Liver (tissue), 9 donors: Measurements from ENCODE around the gene ANKRD49. TPM values are rescaled to one million over a fixed set of nuclear protein-coding genes. Genes with fewer than 3 reads are reported as not detected.

ENCODE experiments used
- DNase-seq: peaks from one replicate; pipeline ENCODE4 v3.0.0-alpha.2; 2017; ENCODE audit warnings: low spot score
- H3K27ac ChIP-seq, 2 donors: one replicate each; pipeline ENCODE4 v1.7.0; 2013; ENCODE audit warnings: inconsistent platforms in 2 of 2, low read length in 2 of 2, control low read depth in 1 of 2, low read depth in 1 of 2, mild to moderate bottlenecking in 1 of 2
- H3K27me3 ChIP-seq, 4 donors: one replicate each; pipeline versions ENCODE4 v1.6.1 to v1.7.0; 2013; ENCODE audit warnings: low read length in 3 of 4, inconsistent platforms in 1 of 4, mild to moderate bottlenecking in 1 of 4, moderate library complexity in 1 of 4; ENCODE audit not compliant: control insufficient read depth in 4 of 4, insufficient read depth in 4 of 4
- H3K36me3 ChIP-seq, 4 donors: one replicate each; pipeline versions ENCODE4 v1.6.1 to v1.7.0; 2013; ENCODE audit warnings: low read length in 3 of 4, mild to moderate bottlenecking in 3 of 4, low read depth in 1 of 4, moderate library complexity in 1 of 4; ENCODE audit not compliant: control insufficient read depth in 4 of 4, insufficient read depth in 3 of 4
- H3K4me1 ChIP-seq, 4 donors: one replicate each; pipeline versions ENCODE4 v1.6.1 to v1.7.0; 2013; ENCODE audit warnings: low read length in 3 of 4, mild to moderate bottlenecking in 3 of 4, moderate library complexity in 1 of 4; ENCODE audit not compliant: control insufficient read depth in 4 of 4, insufficient read depth in 4 of 4
- H3K4me3 ChIP-seq, 3 donors: one replicate each; pipeline versions ENCODE4 v1.6.1 to v1.7.0; 2013; ENCODE audit warnings: low read length in 3 of 3, control low read depth in 1 of 3, low read depth in 1 of 3, mild to moderate bottlenecking in 1 of 3
- H3K9ac ChIP-seq, 2 donors: one replicate each; pipeline ENCODE4 v1.7.0; 2013; ENCODE audit warnings: low read length in 2 of 2, mild to moderate bottlenecking in 2 of 2, moderate library complexity in 2 of 2, control low read depth in 1 of 2, low read depth in 1 of 2
- H3K9me3 ChIP-seq, 4 donors: one replicate each; pipeline versions ENCODE4 v1.6.1 to v1.7.0; 2013; ENCODE audit warnings: low read length in 3 of 4; ENCODE audit not compliant: control insufficient read depth in 4 of 4
- CTCF ChIP-seq: fragments of 150-350 bp; IDR thresholded peaks from 2 replicates; pipeline ENCODE4 v1.5.1; 2017; ENCODE audit warnings: improper control_type of control experiment, low read depth, low read length; ENCODE audit not compliant: missing input control
- EGR1 ChIP-seq, 2 donors: IDR thresholded peaks; 2 replicates each; pipeline ENCODE4 v1.6.1; 2016 to 2018; ENCODE audit warnings: antibody characterized with exemption in 2 of 2, low read depth in 2 of 2
- FOXA1 ChIP-seq: IDR thresholded peaks from 2 replicates; pipeline ENCODE4 v1.6.1; 2016; ENCODE audit warnings: antibody characterized with exemption
- FOXA2 ChIP-seq: IDR thresholded peaks from 2 replicates; pipeline ENCODE4 v1.6.1; 2016; ENCODE audit warnings: antibody characterized with exemption
- GABPA ChIP-seq, 2 donors: IDR thresholded peaks in 1 of 2; conservative IDR thresholded peaks in 1 of 2; 2 replicates each; pipeline ENCODE4 v1.6.1; 2016; ENCODE audit warnings: antibody characterized with exemption in 2 of 2, mild to moderate bottlenecking in 1 of 2, moderate library complexity in 1 of 2
- HNF4A ChIP-seq, 2 donors: conservative IDR thresholded peaks; 2 replicates each; pipeline ENCODE4 v1.6.1; 2016; ENCODE audit warnings: antibody characterized with exemption in 2 of 2, mild to moderate bottlenecking in 2 of 2
- HNF4G ChIP-seq: IDR thresholded peaks from 2 replicates; pipeline ENCODE4 v1.6.1; 2016; ENCODE audit warnings: antibody characterized with exemption
- NR2F2 ChIP-seq: IDR thresholded peaks from 2 replicates; pipeline ENCODE4 v1.6.1; 2016; ENCODE audit warnings: antibody characterized with exemption
- RAD21 ChIP-seq, 2 donors: IDR thresholded peaks; 2 replicates each; pipeline ENCODE4 v1.6.1; 2016; ENCODE audit warnings: antibody characterized with exemption in 2 of 2, mild to moderate bottlenecking in 2 of 2
- RXRA ChIP-seq, 2 donors: IDR thresholded peaks; 2 replicates each; pipeline ENCODE4 v1.6.1; 2017 to 2018; ENCODE audit warnings: antibody characterized with exemption in 2 of 2, mild to moderate bottlenecking in 1 of 2
- SP1 ChIP-seq: IDR thresholded peaks from 2 replicates; pipeline ENCODE4 v1.6.1; 2018; ENCODE audit warnings: antibody characterized with exemption, mild to moderate bottlenecking
- TAF1 ChIP-seq: conservative IDR thresholded peaks from 2 replicates; pipeline ENCODE4 v1.6.1; 2016; ENCODE audit warnings: antibody characterized with exemption, mild to moderate bottlenecking
- YY1 ChIP-seq: IDR thresholded peaks from 2 replicates; pipeline ENCODE4 v1.6.1; 2016; ENCODE audit warnings: antibody characterized with exemption, mild to moderate bottlenecking
- ZBTB33 ChIP-seq: IDR thresholded peaks from 2 replicates; pipeline ENCODE4 v1.6.1; 2016; ENCODE audit warnings: antibody characterized with exemption
- WGBS: extraction: QIAGEN DNeasy Blood & Tissue Kit; methylation state at CpG from one replicate; pipeline ENCODE4 v1.1.7; 2013; 5-methylcytosine and 5-hydroxymethylcytosine counted together
- polyA plus RNA-seq, 2 donors: library from polyadenylated mRNA; stranded (reverse) in 1 of 2; unstranded in 1 of 2; fragments of 200-250 nt in 1 of 2; fragments of >200 nt in 1 of 2; fragmentation: Nextera tagmentation in 1 of 2; extraction: Ambion mirVana in 1 of 2; gene quantifications; one replicate each; pipeline versions ENCODE4 v1.2.1 to v1.2.3, GENCODE V29; 2013 to 2015
- total RNA-seq, 2 donors: library from RNA; depleted of rRNA; stranded (reverse); fragments of >200 nt; gene quantifications; one replicate each; pipeline ENCODE4 v1.2.3, GENCODE V29; 2014
- TF ChIP-seq, protein P1 (sequence below): IDR thresholded peaks from 2 replicates; pipeline ENCODE4 v1.6.1; 2016; ENCODE audit warnings: antibody characterized with exemption, mild to moderate bottlenecking
- TF ChIP-seq, protein P2 (sequence below): IDR thresholded peaks from 2 replicates; pipeline ENCODE4 v1.6.1; 2016; ENCODE audit warnings: antibody characterized with exemption
- TF ChIP-seq, protein P3 (sequence below): IDR thresholded peaks from 2 replicates; pipeline ENCODE4 v1.6.1; 2016; ENCODE audit warnings: antibody characterized with exemption
- donor health status: healthy.
- donor health status: healthy.
- donor health status: healthy.
- donor health status: healthy.
- donor health status: healthy.

Gene ANKRD49
- total and polyA plus RNA-seq, 4 donors = 5.4 to 12.3 (median 9.8) TPM

DNA sequence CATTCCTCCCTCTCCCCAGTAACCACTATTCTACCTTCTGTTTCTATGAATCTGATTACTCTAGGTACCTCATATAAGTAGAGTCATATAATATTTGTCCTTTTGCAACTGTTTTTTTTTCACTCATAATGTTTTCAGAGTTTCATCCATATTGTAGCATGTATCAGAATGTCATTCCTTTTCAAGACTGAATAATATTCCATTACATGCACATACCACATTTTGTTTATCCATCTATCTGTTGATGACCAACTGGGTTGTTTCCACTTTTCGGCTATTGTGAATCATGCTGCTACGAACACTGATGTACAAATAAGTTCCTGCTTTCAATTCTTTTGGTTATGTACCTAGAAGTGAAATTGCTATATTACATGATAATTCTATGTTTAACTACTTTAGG is 40.8 kb upstream of the ANKRD49 start:
- no peak overlapping the region for H3K27ac ChIP-seq

DNA sequence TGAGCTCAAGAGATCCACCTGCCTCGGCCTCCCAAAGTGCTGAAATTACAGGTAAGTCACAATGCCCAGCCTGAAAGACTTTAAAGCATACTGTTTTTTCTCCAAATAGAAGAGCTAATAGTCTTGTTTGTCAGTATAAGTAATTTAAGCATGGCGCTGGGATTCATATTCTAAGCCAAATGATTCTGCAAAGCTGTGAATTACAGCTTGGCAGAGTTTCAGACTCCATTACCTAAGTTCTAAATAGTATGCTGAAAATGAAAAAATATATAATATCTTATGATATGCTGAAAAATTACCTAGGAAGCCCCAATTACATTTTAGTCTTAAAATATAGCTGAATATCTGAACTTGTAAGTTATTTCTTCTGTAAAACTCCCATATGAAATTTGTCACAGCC is 39.5 kb upstream of the ANKRD49 start:
- Histone ChIP-seq H3K9me3 (no peaks in the 10 kb centered on the region), H3K4me1 (peaks cover 0 to 3% (median 0%) of the 10 kb centered on the region in 4 donors), H3K9ac (no peak overlapping the region), H3K27ac (no peak overlapping the region), H3K36me3 (peaks cover 0 to 12% (median 2%) of the 10 kb centered on the region in 4 donors), H3K27me3 (no peaks in the 10 kb centered on the region), H3K4me3 (no peak overlapping the region)
- 98% methylated on average over 2 of the region's 2 CpGs for WGBS
- DNase-seq = no peak
- no peak for TF ChIP-seq TAF1
- TF ChIP-seq SP1 = no peak
- TF ChIP-seq, protein P1, sequence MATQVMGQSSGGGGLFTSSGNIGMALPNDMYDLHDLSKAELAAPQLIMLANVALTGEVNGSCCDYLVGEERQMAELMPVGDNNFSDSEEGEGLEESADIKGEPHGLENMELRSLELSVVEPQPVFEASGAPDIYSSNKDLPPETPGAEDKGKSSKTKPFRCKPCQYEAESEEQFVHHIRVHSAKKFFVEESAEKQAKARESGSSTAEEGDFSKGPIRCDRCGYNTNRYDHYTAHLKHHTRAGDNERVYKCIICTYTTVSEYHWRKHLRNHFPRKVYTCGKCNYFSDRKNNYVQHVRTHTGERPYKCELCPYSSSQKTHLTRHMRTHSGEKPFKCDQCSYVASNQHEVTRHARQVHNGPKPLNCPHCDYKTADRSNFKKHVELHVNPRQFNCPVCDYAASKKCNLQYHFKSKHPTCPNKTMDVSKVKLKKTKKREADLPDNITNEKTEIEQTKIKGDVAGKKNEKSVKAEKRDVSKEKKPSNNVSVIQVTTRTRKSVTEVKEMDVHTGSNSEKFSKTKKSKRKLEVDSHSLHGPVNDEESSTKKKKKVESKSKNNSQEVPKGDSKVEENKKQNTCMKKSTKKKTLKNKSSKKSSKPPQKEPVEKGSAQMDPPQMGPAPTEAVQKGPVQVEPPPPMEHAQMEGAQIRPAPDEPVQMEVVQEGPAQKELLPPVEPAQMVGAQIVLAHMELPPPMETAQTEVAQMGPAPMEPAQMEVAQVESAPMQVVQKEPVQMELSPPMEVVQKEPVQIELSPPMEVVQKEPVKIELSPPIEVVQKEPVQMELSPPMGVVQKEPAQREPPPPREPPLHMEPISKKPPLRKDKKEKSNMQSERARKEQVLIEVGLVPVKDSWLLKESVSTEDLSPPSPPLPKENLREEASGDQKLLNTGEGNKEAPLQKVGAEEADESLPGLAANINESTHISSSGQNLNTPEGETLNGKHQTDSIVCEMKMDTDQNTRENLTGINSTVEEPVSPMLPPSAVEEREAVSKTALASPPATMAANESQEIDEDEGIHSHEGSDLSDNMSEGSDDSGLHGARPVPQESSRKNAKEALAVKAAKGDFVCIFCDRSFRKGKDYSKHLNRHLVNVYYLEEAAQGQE = no peak
- no peak for TF ChIP-seq EGR1 (IDR thresholded peaks at IDR 0.05; ENCODE audit: low read depth in 2 of 2)
- no peak for TF ChIP-seq ZBTB33
- no peak for TF ChIP-seq CTCF
- TF ChIP-seq FOXA1 = no peak

More for the DNA sequence above, 40.8 kb upstream of the ANKRD49 start:
- H3K9me3 ChIP-seq = no peaks in the 10 kb centered on the region
- peaks cover 0 to 4% (median 0%) of the 10 kb centered on the region in 4 donors for H3K4me1 ChIP-seq
- peaks cover 0 to 12% (median under 1%) of the 10 kb centered on the region in 4 donors for H3K36me3 ChIP-seq
- 97% methylated on average over 2 of the region's 2 CpGs for WGBS
- no peaks in the 10 kb centered on the region for H3K27me3 ChIP-seq
- no peak overlapping the region for H3K9ac ChIP-seq
- H3K4me3 ChIP-seq = no peak overlapping the region
- TF ChIP-seq NR2F2 = no peak
- TF ChIP-seq GABPA (IDR thresholded peaks at IDR 0.05 in 1 of 2, conservative IDR thresholded peaks at IDR 0.05 in 1 of 2) = no peak
- no peak for TF ChIP-seq TAF1
- TF ChIP-seq, protein P2, sequence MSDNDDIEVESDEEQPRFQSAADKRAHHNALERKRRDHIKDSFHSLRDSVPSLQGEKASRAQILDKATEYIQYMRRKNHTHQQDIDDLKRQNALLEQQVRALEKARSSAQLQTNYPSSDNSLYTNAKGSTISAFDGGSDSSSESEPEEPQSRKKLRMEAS = no peak
- TF ChIP-seq YY1 = no peak
- no peak for TF ChIP-seq SP1
- no peak for TF ChIP-seq FOXA2
- TF ChIP-seq ZBTB33 = no peak
- no peak for TF ChIP-seq HNF4G
- TF ChIP-seq, protein P3, sequence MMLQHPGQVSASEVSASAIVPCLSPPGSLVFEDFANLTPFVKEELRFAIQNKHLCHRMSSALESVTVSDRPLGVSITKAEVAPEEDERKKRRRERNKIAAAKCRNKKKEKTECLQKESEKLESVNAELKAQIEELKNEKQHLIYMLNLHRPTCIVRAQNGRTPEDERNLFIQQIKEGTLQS = no peak
- TF ChIP-seq, protein P1 = no peak
- TF ChIP-seq EGR1 (IDR thresholded peaks at IDR 0.05; ENCODE audit: low read depth in 2 of 2) = no peak
- no peak for TF ChIP-seq RXRA (IDR thresholded peaks at IDR 0.05)
- TF ChIP-seq FOXA1 = no peak
- TF ChIP-seq HNF4A (conservative IDR thresholded peaks at IDR 0.05) = no peak
- no peak for TF ChIP-seq RAD21 (IDR thresholded peaks at IDR 0.05)
- DNase-seq = no peak
